Esophagus muscularis mucosa (tissue), 3 donors: ENCODE measurements around the gene UST.

ENCODE experiments used
- CTCF ChIP-seq, 3 experiments: fragments of 200-600 bp in 2 of 3; fragments of 450-650 bp in 1 of 3; sonication (generic) in 2 of 3; IDR thresholded peaks; one replicate each; pipeline ENCODE4 v1.5.1; 2017 to 2019; ENCODE audit warnings: antibody characterized with exemption in 3 of 3, mild to moderate bottlenecking in 2 of 3, moderate library complexity in 1 of 3
- POLR2AphosphoS5 ChIP-seq, 2 donors: sonication (generic); formaldehyde crosslinking; IDR thresholded peaks; one replicate each; pipeline ENCODE4 v1.6.1; 2017; ENCODE audit warnings: antibody characterized with exemption in 2 of 2

- TF ChIP-seq CTCF (IDR thresholded peaks at IDR 0.05), result no peak
- TF ChIP-seq POLR2AphosphoS5 (IDR thresholded peaks at IDR 0.05), result no peak
These were observed 121.0 kb downstream of the UST start for GRCh38 chr6:148867862-148868261.
